ENCODE results near the gene INIP. TPM values are rescaled to one million over a fixed set of nuclear protein-coding genes. Genes with fewer than 3 reads are reported as not detected.

Gene INIP
- total RNA-seq, 1 donor from 2014 or later, result 23.3 TPM

DNA sequence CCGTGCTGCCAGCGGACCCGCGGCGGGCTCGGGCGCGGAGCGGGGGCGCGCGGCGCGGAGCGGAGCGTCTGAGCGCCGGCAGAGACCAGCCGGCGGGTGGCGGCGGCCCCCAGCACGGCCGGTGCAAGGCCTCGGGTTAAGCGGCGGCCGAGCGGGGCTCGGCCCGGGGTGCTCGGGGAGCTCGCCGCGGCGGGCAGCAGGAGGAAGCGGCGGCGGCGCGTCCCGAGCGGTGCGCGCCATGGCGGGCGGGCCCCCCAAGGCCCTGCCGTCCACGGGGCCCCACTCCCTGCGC is 32.8 kb upstream of the INIP start:
- Mint-ChIP-seq H3K4me1 (peaks cover 39% of the 10 kb centered on the region), H3K27ac (no peak overlapping the region), H3K4me3 (peak overlapping the region; percentile 79), H3K36me3 (no peaks in the 10 kb centered on the region), H3K9me3 (no peaks in the 10 kb centered on the region), H3K27me3 (ENCODE audit: low read depth) (no peaks in the 10 kb centered on the region)
- TF ChIP-seq, protein P1, sequence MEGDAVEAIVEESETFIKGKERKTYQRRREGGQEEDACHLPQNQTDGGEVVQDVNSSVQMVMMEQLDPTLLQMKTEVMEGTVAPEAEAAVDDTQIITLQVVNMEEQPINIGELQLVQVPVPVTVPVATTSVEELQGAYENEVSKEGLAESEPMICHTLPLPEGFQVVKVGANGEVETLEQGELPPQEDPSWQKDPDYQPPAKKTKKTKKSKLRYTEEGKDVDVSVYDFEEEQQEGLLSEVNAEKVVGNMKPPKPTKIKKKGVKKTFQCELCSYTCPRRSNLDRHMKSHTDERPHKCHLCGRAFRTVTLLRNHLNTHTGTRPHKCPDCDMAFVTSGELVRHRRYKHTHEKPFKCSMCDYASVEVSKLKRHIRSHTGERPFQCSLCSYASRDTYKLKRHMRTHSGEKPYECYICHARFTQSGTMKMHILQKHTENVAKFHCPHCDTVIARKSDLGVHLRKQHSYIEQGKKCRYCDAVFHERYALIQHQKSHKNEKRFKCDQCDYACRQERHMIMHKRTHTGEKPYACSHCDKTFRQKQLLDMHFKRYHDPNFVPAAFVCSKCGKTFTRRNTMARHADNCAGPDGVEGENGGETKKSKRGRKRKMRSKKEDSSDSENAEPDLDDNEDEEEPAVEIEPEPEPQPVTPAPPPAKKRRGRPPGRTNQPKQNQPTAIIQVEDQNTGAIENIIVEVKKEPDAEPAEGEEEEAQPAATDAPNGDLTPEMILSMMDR (IDR thresholded peaks at IDR 0.05; ENCODE audit: unreplicated experiment), result no peak
- no peak for DNase-seq (ENCODE audit: low spot score in 2 of 2, unreplicated experiment in 2 of 2)

DNA sequence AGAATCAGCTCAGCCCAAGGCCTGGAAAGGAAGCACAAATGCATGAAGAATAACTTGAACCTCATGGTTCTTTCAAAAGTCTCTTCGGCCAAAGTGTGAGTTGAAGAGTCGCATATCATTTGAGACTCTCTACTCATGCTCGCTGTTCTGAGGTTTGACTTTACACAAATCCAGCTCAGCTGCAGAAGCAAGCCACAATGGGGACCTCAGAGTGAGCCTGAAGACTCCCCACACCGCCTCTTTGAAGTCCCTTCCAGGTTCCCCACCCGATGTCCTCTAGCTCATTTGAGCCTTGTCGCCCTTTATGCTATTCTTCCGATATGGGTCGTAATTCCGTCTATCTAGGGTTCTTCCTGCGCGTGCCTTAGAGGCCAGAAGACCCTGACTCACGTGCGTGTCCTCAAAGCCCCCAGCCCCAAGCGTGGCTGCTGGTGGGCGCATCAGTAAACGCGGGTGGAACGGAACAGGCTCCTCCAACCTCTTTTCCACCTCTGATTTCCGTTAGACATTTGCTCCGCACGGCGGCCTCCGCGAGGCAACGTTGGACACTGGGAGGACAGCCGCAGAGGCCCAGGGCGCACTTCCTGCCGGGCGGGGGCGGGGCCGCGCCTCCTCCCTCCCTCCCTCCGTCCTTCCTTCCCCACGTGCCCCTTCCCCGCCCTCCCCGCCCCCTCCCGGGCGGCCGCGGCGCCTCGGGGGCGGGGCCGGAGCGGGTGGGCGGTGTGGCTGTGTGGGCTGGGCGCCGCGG is 32.3 kb upstream of the INIP start, which contains the start of gene SNX30:
Gene SNX30 (plus strand): TSS at position 745 of the 748 bp plus-strand sequence. CDS start 242 bp downstream, outside the sequence.
- no peaks in the 10 kb centered on the region for H3K27me3 Mint-ChIP-seq (ENCODE audit: low read depth)
- TF ChIP-seq, protein P1 (IDR thresholded peaks at IDR 0.05; ENCODE audit: unreplicated experiment), result no peak
- H3K27ac Mint-ChIP-seq, result peak within 1 kb of the TSS; percentile 82
- peak; percentile 76 to 87 for DNase-seq (ENCODE audit: low spot score in 2 of 2, unreplicated experiment in 2 of 2)
- no peaks in the 10 kb centered on the region for H3K36me3 Mint-ChIP-seq
- H3K4me3 Mint-ChIP-seq, result peak within 1 kb of the TSS; percentile 94
- peaks cover 35% of the 10 kb centered on the region for H3K4me1 Mint-ChIP-seq
- H3K9me3 Mint-ChIP-seq, result no peaks in the 10 kb centered on the region

DNA sequence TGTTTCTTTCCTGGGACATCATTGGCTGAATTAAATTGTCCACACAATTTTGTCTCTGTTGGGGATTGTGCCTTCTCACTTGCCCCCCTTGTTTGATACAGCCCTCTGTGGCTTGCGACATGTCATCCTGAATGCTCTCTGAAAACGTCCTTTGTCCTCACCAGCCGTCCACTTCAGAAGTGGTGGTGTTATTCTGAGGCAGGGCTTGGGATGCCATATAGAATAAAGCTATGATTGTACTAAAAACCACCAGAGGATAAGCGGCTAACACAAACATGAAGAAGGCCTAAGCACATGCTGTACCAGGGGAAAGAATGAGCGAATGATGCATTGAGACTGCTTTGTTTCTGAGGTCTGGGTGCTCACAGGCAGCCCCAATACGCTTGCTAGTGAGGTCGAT is 29.2 kb upstream of the INIP start:
- no peaks in the 10 kb centered on the region for H3K27me3 Mint-ChIP-seq (ENCODE audit: low read depth)
- no peak overlapping the region for H3K4me3 Mint-ChIP-seq
- H3K4me1 Mint-ChIP-seq, result peaks cover 17% of the 10 kb centered on the region
- DNase-seq (ENCODE audit: low spot score in 2 of 2, unreplicated experiment in 2 of 2), result no peak
- TF ChIP-seq, protein P1 (IDR thresholded peaks at IDR 0.05; ENCODE audit: unreplicated experiment), result no peak
- no peaks in the 10 kb centered on the region for H3K36me3 Mint-ChIP-seq
- H3K27ac Mint-ChIP-seq, result no peak overlapping the region
- H3K9me3 Mint-ChIP-seq, result no peaks in the 10 kb centered on the region

DNA sequence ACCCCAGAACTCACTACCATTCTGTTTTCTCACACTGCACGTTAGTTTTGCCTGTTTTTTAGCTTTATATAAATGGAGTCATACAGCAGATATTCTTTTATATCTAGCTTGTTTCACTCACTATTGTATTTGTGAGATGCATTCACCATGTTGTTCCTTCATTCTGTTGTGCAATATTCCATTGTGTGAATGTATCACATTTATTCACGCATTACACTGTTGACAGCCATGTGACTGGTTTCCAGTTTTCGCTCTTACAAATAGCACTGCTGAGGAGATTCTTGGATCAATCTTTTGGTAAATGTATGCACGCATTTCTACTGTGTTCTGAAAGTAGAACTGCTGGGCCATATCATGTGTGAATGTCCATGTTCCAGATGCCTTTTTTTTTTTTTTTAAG is 26.3 kb upstream of the INIP start:
- TF ChIP-seq, protein P1 (IDR thresholded peaks at IDR 0.05; ENCODE audit: unreplicated experiment), result no peak
- Mint-ChIP-seq H3K27ac (no peak overlapping the region), H3K9me3 (no peaks in the 10 kb centered on the region), H3K27me3 (ENCODE audit: low read depth) (no peaks in the 10 kb centered on the region), H3K4me3 (no peak overlapping the region), H3K4me1 (no peaks in the 10 kb centered on the region), H3K36me3 (peaks cover 1% of the 10 kb centered on the region)
- DNase-seq (ENCODE audit: low spot score in 2 of 2, unreplicated experiment in 2 of 2), result no peak

DNA sequence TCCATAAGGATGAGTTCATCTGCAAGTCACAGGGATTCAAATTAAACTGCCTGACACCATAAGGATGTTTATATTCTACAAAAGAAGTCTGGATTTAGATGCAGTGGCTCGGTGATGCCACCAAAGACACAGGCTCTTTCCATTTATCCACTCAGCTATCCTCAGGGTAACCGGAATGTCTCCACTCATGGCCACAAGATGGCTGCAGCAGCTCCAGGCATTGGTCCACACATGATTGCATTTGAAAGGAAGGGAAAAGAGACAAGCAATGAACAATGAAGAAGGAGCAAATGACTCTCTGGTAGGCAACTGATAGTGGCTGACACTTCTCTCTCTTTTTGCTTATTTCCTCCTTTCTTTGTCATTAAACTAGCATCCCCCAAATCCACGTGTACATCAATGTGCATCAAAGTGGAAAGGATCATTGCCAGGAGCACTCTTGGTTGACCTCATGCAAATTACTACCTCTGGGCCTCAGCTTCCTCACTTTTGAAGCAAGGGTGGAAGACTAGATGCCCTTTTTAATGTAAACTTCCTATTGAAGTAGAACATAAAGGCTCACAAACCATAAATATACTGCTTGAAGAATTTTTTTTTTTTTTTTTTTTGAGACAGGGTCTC is 25.4 kb upstream of the INIP start:
- TF ChIP-seq, protein P1 (IDR thresholded peaks at IDR 0.05; ENCODE audit: unreplicated experiment), result no peak
- no peaks in the 10 kb centered on the region for H3K4me1 Mint-ChIP-seq
- no peak for DNase-seq (ENCODE audit: low spot score in 2 of 2, unreplicated experiment in 2 of 2)
- H3K27me3 Mint-ChIP-seq (ENCODE audit: low read depth), result no peaks in the 10 kb centered on the region
- no peak overlapping the region for H3K27ac Mint-ChIP-seq
- no peaks in the 10 kb centered on the region for H3K9me3 Mint-ChIP-seq
- H3K36me3 Mint-ChIP-seq, result peaks cover 1% of the 10 kb centered on the region
- H3K4me3 Mint-ChIP-seq, result no peak overlapping the region

All from mesothelial cell of epicardium (in vitro differentiated cells).